ENCODE measurements around the gene SARNP.
A peak's percentile ranks its signal among the peaks of the same experiment; 100 is the strongest.

SARNP gene

GRCh38 chr12:55742719-55743405, 74.7 kb downstream of the SARNP start, which contains the start of gene GDF11:
TSS of gene GDF11 (plus strand) at chr12:55743122. CDS start at chr12:55743317, 195 bp downstream.
- peak; percentile 45 to 55 for DNase-seq (ENCODE audit: low read depth in 2 of 2)

- no peak for DNase-seq (ENCODE audit: low read depth in 2 of 2)
Observed at GRCh38 chr12:55741931-55742680, 75.4 kb downstream of the SARNP start.

GRCh38 chr12:55739025-55739378, 78.5 kb downstream of the SARNP start:
- no peak for DNase-seq (ENCODE audit: low read depth in 2 of 2)

- peak; percentile 45 to 55 for DNase-seq (ENCODE audit: low read depth in 2 of 2)
Observed at GRCh38 chr12:55738123-55739024, 79.2 kb downstream of the SARNP start.

GRCh38 chr12:55737581-55738122, 79.9 kb downstream of the SARNP start:
- no peak for DNase-seq (ENCODE audit: low read depth in 2 of 2)

GRCh38 chr12:55736780-55737580, 80.5 kb downstream of the SARNP start:
- peak in 1 of 2 donors; percentile 23 for DNase-seq (ENCODE audit: low read depth in 2 of 2)

- no peak for DNase-seq (ENCODE audit: low read depth in 2 of 2)
Observed at GRCh38 chr12:55736076-55736475, 81.4 kb downstream of the SARNP start.

- no peak for DNase-seq (ENCODE audit: low read depth in 2 of 2)
Observed at GRCh38 chr12:55734595-55734994, 82.9 kb downstream of the SARNP start.

GRCh38 chr12:55733858-55734257, 83.7 kb downstream of the SARNP start:
- no peak for DNase-seq (ENCODE audit: low read depth in 2 of 2)

- no peak for DNase-seq (ENCODE audit: low read depth in 2 of 2)
Observed at GRCh38 chr12:55733021-55733555, 84.4 kb downstream of the SARNP start.

- DNase-seq (ENCODE audit: low read depth in 2 of 2), result no peak
Observed at GRCh38 chr12:55732288-55732687, 85.2 kb downstream of the SARNP start.

GRCh38 chr12:55729819-55730818, 87.4 kb downstream of the SARNP start:
- no peak for DNase-seq (ENCODE audit: low read depth in 2 of 2)

GRCh38 chr12:55728939-55729818, 88.3 kb downstream of the SARNP start, which contains the start of gene CD63:
TSS of gene CD63 (minus strand) at chr12:55729009. CDS start at chr12:55728341, 668 bp downstream.
- DNase-seq (ENCODE audit: low read depth in 2 of 2), result peak in 1 of 2 donors; percentile 34

GRCh38 chr12:55728186-55728938, 89.2 kb downstream of the SARNP start:
- no peak for DNase-seq (ENCODE audit: low read depth in 2 of 2)

- no peak for DNase-seq (ENCODE audit: low read depth in 2 of 2)
Observed at GRCh38 chr12:55727643-55728185, 89.8 kb downstream of the SARNP start.

- no peak for DNase-seq (ENCODE audit: low read depth in 2 of 2)
Observed at GRCh38 chr12:55726971-55727370, 90.6 kb downstream of the SARNP start.

- no peak for DNase-seq (ENCODE audit: low read depth in 2 of 2)
Observed at GRCh38 chr12:55725556-55725955, 92.0 kb downstream of the SARNP start.

Data from stimulated activated CD8-positive, alpha-beta memory T cell treated with anti-CD3 and anti-CD28 coated beads, Interleukin-7, amount 100 ng/mL, for 1 hour (primary cell).